ENCODE data around the gene IFIT1.
A peak's percentile ranks its signal among the peaks of the same experiment; 100 is the strongest.
"Not testable (repeated sequence)": the region's sequence is repeated elsewhere in the genome, so short reads cannot be mapped to it uniquely, and the experiment has no call there.

IFIT1 gene

GRCh38 chr10:89346405-89347254 lies 45.8 kb upstream of the IFIT1 start:
- no peaks in the 10 kb centered on the region for H3K79me2 ChIP-seq (ENCODE audit: control insufficient read depth, insufficient read depth, low read length)
- H2AK5ac ChIP-seq (ENCODE audit: low read length) = peak overlapping the region; percentile 89
- peak overlapping the region; percentile 33 for H3K27ac ChIP-seq (ENCODE audit: low read depth, low read length)
- H3K4me2 ChIP-seq (ENCODE audit: low read length) = no peak overlapping the region
- peak overlapping the region; percentile 50 for H3K56ac ChIP-seq (ENCODE audit: low read length)
- WGBS (ENCODE audit: extremely low coverage, insufficient coverage, low lambda C conversion rate) = no CpG with 5 or more reads among the region's 4 CpGs
- H3K27me3 ChIP-seq (ENCODE audit: insufficient read depth, low read length, poor library complexity) = no peaks in the 10 kb centered on the region
- H2BK120ac ChIP-seq (ENCODE audit: low read depth, low read length) = peak overlapping the region; percentile 74
- H3K79me1 ChIP-seq (ENCODE audit: low read length) = no peaks in the 10 kb centered on the region
- H2BK5ac ChIP-seq (ENCODE audit: low read length) = peak overlapping the region; percentile 79
- peak overlapping the region; percentile 55 for H3K4ac ChIP-seq (ENCODE audit: low read depth, low read length)
- H3K18ac ChIP-seq (ENCODE audit: low read length) = peak overlapping the region; percentile 61
- H2BK15ac ChIP-seq (replicated peaks; ENCODE audit: low read depth) = peak overlapping the region; percentile 27
- H3K4me3 ChIP-seq (ENCODE audit: low read length) = no peak overlapping the region
- peaks cover 18% of the 10 kb centered on the region for H3K4me1 ChIP-seq (ENCODE audit: control insufficient read depth, low read depth, low read length)
- peak; percentile 71 for DNase-seq
- H3K23ac ChIP-seq (ENCODE audit: low read length) = no peak overlapping the region
- no peak overlapping the region for H3K9ac ChIP-seq (ENCODE audit: low read length)
- no peak overlapping the region for H4K8ac ChIP-seq (ENCODE audit: low read depth, low read length)
- H3K36me3 ChIP-seq (ENCODE audit: control insufficient read depth, insufficient read depth, low read length) = no peaks in the 10 kb centered on the region
- no peak overlapping the region for H4K5ac ChIP-seq (ENCODE audit: low read length)

- Histone ChIP-seq H2BK15ac (replicated peaks; ENCODE audit: low read depth) (peak overlapping the region; percentile 23), H4K5ac (ENCODE audit: low read length) (no peak overlapping the region), H3K4me2 (ENCODE audit: low read length) (no peak overlapping the region), H3K27ac (ENCODE audit: low read depth, low read length) (peak overlapping the region; percentile 52), H4K8ac (ENCODE audit: low read depth, low read length) (no peak overlapping the region), H3K36me3 (ENCODE audit: control insufficient read depth, insufficient read depth, low read length) (no peaks in the 10 kb centered on the region), H3K27me3 (ENCODE audit: insufficient read depth, low read length, poor library complexity) (no peaks in the 10 kb centered on the region), H3K56ac (ENCODE audit: low read length) (peak overlapping the region; percentile 72), H3K4me3 (ENCODE audit: low read length) (no peak overlapping the region), H3K79me1 (ENCODE audit: low read length) (no peaks in the 10 kb centered on the region), H3K9ac (ENCODE audit: low read length) (no peak overlapping the region), H2BK120ac (ENCODE audit: low read depth, low read length) (peak overlapping the region; percentile 65), H2AK5ac (ENCODE audit: low read length) (peak overlapping the region; percentile 47), H3K4me1 (ENCODE audit: control insufficient read depth, low read depth, low read length) (peaks cover 18% of the 10 kb centered on the region), H3K79me2 (ENCODE audit: control insufficient read depth, insufficient read depth, low read length) (no peaks in the 10 kb centered on the region), H2BK5ac (ENCODE audit: low read length) (peak overlapping the region; percentile 88), H3K23ac (ENCODE audit: low read length) (no peak overlapping the region), H3K4ac (ENCODE audit: low read depth, low read length) (peak overlapping the region; percentile 92), H3K18ac (ENCODE audit: low read length) (peak overlapping the region; percentile 93)
- WGBS (ENCODE audit: extremely low coverage, insufficient coverage, low lambda C conversion rate) = no CpG with 5 or more reads among the region's 7 CpGs
- DNase-seq = no peak
Measured at GRCh38 chr10:89347701-89348457, 44.5 kb upstream of the IFIT1 start.

GRCh38 chr10:89348481-89348880 lies 43.9 kb upstream of the IFIT1 start:
- H4K5ac ChIP-seq (ENCODE audit: low read length) = no peak overlapping the region
- H3K4me3 ChIP-seq (ENCODE audit: low read length) = no peak overlapping the region
- no CpG with 5 or more reads among the region's 5 CpGs for WGBS (ENCODE audit: extremely low coverage, insufficient coverage, low lambda C conversion rate)
- H3K79me1 ChIP-seq (ENCODE audit: low read length) = no peaks in the 10 kb centered on the region
- no peak overlapping the region for H3K4me2 ChIP-seq (ENCODE audit: low read length)
- H3K4ac ChIP-seq (ENCODE audit: low read depth, low read length) = peak overlapping the region; percentile 89
- no peak overlapping the region for H2BK15ac ChIP-seq (replicated peaks; ENCODE audit: low read depth)
- DNase-seq = peak; percentile 61
- H2BK5ac ChIP-seq (ENCODE audit: low read length) = no peak overlapping the region
- H4K8ac ChIP-seq (ENCODE audit: low read depth, low read length) = no peak overlapping the region
- no peak overlapping the region for H2BK120ac ChIP-seq (ENCODE audit: low read depth, low read length)
- H3K27ac ChIP-seq (ENCODE audit: low read depth, low read length) = peak overlapping the region; percentile 52
- peaks cover 18% of the 10 kb centered on the region for H3K4me1 ChIP-seq (ENCODE audit: control insufficient read depth, low read depth, low read length)
- no peak overlapping the region for H2AK5ac ChIP-seq (ENCODE audit: low read length)
- H3K27me3 ChIP-seq (ENCODE audit: insufficient read depth, low read length, poor library complexity) = no peaks in the 10 kb centered on the region
- no peak overlapping the region for H3K9ac ChIP-seq (ENCODE audit: low read length)
- peak overlapping the region; percentile 46 for H3K56ac ChIP-seq (ENCODE audit: low read length)
- H3K18ac ChIP-seq (ENCODE audit: low read length) = peak overlapping the region; percentile 93
- no peak overlapping the region for H3K23ac ChIP-seq (ENCODE audit: low read length)
- H3K79me2 ChIP-seq (ENCODE audit: control insufficient read depth, insufficient read depth, low read length) = no peaks in the 10 kb centered on the region
- H3K36me3 ChIP-seq (ENCODE audit: control insufficient read depth, insufficient read depth, low read length) = no peaks in the 10 kb centered on the region

GRCh38 chr10:89348975-89349374 lies 43.4 kb upstream of the IFIT1 start:
- H4K5ac ChIP-seq (ENCODE audit: low read length) = no peak overlapping the region
- H2BK120ac ChIP-seq (ENCODE audit: low read depth, low read length) = no peak overlapping the region
- WGBS (ENCODE audit: extremely low coverage, insufficient coverage, low lambda C conversion rate) = no CpG with 5 or more reads among the region's 2 CpGs
- no peak overlapping the region for H2BK15ac ChIP-seq (replicated peaks; ENCODE audit: low read depth)
- no peaks in the 10 kb centered on the region for H3K36me3 ChIP-seq (ENCODE audit: control insufficient read depth, insufficient read depth, low read length)
- H3K4me3 ChIP-seq (ENCODE audit: low read length) = no peak overlapping the region
- peak overlapping the region; percentile 53 for H3K18ac ChIP-seq (ENCODE audit: low read length)
- no peaks in the 10 kb centered on the region for H3K79me2 ChIP-seq (ENCODE audit: control insufficient read depth, insufficient read depth, low read length)
- H3K9ac ChIP-seq (ENCODE audit: low read length) = no peak overlapping the region
- no peak overlapping the region for H3K4ac ChIP-seq (ENCODE audit: low read depth, low read length)
- H3K56ac ChIP-seq (ENCODE audit: low read length) = no peak overlapping the region
- DNase-seq = no peak
- no peak overlapping the region for H3K27ac ChIP-seq (ENCODE audit: low read depth, low read length)
- H3K79me1 ChIP-seq (ENCODE audit: low read length) = no peaks in the 10 kb centered on the region
- no peak overlapping the region for H2AK5ac ChIP-seq (ENCODE audit: low read length)
- peaks cover 18% of the 10 kb centered on the region for H3K4me1 ChIP-seq (ENCODE audit: control insufficient read depth, low read depth, low read length)
- no peaks in the 10 kb centered on the region for H3K27me3 ChIP-seq (ENCODE audit: insufficient read depth, low read length, poor library complexity)
- no peak overlapping the region for H2BK5ac ChIP-seq (ENCODE audit: low read length)
- no peak overlapping the region for H3K23ac ChIP-seq (ENCODE audit: low read length)
- H3K4me2 ChIP-seq (ENCODE audit: low read length) = no peak overlapping the region
- H4K8ac ChIP-seq (ENCODE audit: low read depth, low read length) = no peak overlapping the region

GRCh38 chr10:89350631-89351315 lies 41.6 kb upstream of the IFIT1 start:
- not testable (repeated sequence) for H2BK5ac ChIP-seq (ENCODE audit: low read length); H3K36me3 ChIP-seq (ENCODE audit: control insufficient read depth, insufficient read depth, low read length); H3K9ac ChIP-seq (ENCODE audit: low read length); H3K4me3 ChIP-seq (ENCODE audit: low read length); H3K27ac ChIP-seq (ENCODE audit: low read depth, low read length); H3K79me1 ChIP-seq (ENCODE audit: low read length); H3K79me2 ChIP-seq (ENCODE audit: control insufficient read depth, insufficient read depth, low read length); DNase-seq; H4K8ac ChIP-seq (ENCODE audit: low read depth, low read length); H3K23ac ChIP-seq (ENCODE audit: low read length); H2AK5ac ChIP-seq (ENCODE audit: low read length); H2BK120ac ChIP-seq (ENCODE audit: low read depth, low read length); H3K27me3 ChIP-seq (ENCODE audit: insufficient read depth, low read length, poor library complexity); H3K4me2 ChIP-seq (ENCODE audit: low read length); H4K5ac ChIP-seq (ENCODE audit: low read length)
- Histone ChIP-seq H2BK15ac (replicated peaks; ENCODE audit: low read depth) (peak overlapping the region; percentile 89), H3K4ac (ENCODE audit: low read depth, low read length) (peak overlapping the region; percentile 70), H3K56ac (ENCODE audit: low read length) (peak overlapping the region; percentile 29), H3K18ac (ENCODE audit: low read length) (peak overlapping the region; percentile 73), H3K4me1 (ENCODE audit: control insufficient read depth, low read depth, low read length) (peaks cover 18% of the 10 kb centered on the region)
- WGBS (ENCODE audit: extremely low coverage, insufficient coverage, low lambda C conversion rate) = no CpG with 5 or more reads among the region's 7 CpGs
